Endothelial cell of umbilical vein (primary cell): Measurements from ENCODE around the gene NDST4.

Experiments used
- CTCF ChIP-seq, 2 donors: IDR thresholded peaks; 1 replicate in 1 of 2; 2 replicates in 1 of 2; pipeline ENCODE4 v1.5.1; 2011; ENCODE audit warnings: low read length in 2 of 2, mild to moderate bottlenecking in 2 of 2, moderate library complexity in 2 of 2, control low read depth in 1 of 2, inconsistent platforms in 1 of 2, low read depth in 1 of 2; ENCODE audit not compliant: insufficient read depth in 1 of 2; ENCODE audit errors: extremely low read depth in 1 of 2
- EZH2 ChIP-seq: IDR thresholded peaks from 2 replicates; pipeline ENCODE4 v1.6.1; 2012; ENCODE audit warnings: borderline replicate concordance, low read depth, mild to moderate bottlenecking, moderate library complexity, low read length, inconsistent platforms; ENCODE audit not compliant: severe bottlenecking
- MAX ChIP-seq: IDR thresholded peaks from 2 replicates; pipeline ENCODE4 v1.6.1; 2011; ENCODE audit not compliant: insufficient read depth, insufficient read length
- POLR2A ChIP-seq: IDR thresholded peaks from 2 replicates; pipeline ENCODE4 v1.6.1; 2012; ENCODE audit warnings: low read depth, mild to moderate bottlenecking, control low read depth, low read length
- POLR2AphosphoS5 ChIP-seq: IDR thresholded peaks from 2 replicates; pipeline ENCODE4 v1.6.1; 2012; ENCODE audit warnings: low read depth, mild to moderate bottlenecking, control low read depth, low read length, moderate library complexity; ENCODE audit not compliant: insufficient read depth

- TF ChIP-seq POLR2A (no peak), EZH2 (no peak), CTCF (IDR thresholded peaks at IDR 0.05; ENCODE audit: extremely low read depth in 1 of 2, insufficient read depth in 1 of 2, low read depth in 1 of 2, low read length in 2 of 2) (no peak), POLR2AphosphoS5 (no peak), MAX (no peak)
Observed at GRCh38 chr4:114782415-114783214, 330.8 kb downstream of the NDST4 start.
